MM.1S (cell line): ENCODE data around the gene PPP2R2D.

Experiments
- EZH2phosphoT487 ChIP-seq: fragments of 300-600 bp; sonication (generic); IDR thresholded peaks from 2 replicates; pipeline ENCODE4 v1.6.1; 2018; ENCODE audit warnings: antibody characterized with exemption, low read length
- TF ChIP-seq, protein P1 (sequence below): fragments of 300-600 bp; sonication (generic); IDR thresholded peaks from 2 replicates; pipeline ENCODE4 v1.5.1; 2016; ENCODE audit warnings: antibody characterized with exemption, low read length, mixed read lengths

DNA sequence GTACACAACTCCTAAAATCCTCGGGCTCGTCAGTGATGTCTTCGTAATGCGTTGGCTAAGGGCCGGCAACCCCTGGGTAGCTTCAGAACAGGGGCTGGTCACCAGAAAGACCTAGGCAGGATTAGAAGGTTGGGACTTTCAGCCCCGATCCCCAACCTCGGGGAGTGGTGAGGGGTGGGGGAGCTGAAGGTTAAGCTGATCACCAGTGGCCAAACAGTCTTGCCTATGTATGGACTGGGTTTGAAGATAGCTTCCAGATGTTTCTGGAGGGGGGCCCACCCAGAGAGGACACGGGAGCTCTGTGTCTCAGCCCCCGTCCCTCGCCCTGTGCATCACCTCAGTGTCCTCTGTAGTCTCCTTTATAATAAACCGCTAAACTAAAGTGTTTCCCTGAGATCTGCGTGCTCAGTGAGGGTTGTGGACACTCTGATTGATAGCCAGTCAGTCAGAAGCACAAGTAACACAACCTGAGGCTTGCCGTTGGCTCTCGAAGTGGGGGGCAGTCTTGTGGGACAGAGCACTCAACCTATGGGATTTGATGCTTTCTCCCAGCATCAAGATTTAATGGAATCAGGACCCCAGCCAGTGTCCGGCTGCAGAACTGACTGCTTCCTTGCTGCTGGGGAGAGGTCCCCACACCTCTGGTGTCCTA lies 10.0 kb downstream of the PPP2R2D start:
- TF ChIP-seq, protein P1, sequence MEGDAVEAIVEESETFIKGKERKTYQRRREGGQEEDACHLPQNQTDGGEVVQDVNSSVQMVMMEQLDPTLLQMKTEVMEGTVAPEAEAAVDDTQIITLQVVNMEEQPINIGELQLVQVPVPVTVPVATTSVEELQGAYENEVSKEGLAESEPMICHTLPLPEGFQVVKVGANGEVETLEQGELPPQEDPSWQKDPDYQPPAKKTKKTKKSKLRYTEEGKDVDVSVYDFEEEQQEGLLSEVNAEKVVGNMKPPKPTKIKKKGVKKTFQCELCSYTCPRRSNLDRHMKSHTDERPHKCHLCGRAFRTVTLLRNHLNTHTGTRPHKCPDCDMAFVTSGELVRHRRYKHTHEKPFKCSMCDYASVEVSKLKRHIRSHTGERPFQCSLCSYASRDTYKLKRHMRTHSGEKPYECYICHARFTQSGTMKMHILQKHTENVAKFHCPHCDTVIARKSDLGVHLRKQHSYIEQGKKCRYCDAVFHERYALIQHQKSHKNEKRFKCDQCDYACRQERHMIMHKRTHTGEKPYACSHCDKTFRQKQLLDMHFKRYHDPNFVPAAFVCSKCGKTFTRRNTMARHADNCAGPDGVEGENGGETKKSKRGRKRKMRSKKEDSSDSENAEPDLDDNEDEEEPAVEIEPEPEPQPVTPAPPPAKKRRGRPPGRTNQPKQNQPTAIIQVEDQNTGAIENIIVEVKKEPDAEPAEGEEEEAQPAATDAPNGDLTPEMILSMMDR, result no peak
- no peak for TF ChIP-seq EZH2phosphoT487
